ELF-1 (cell line): ENCODE measurements around the gene FAM98B.

Experiments used
- DNase-seq: peaks from one replicate; pipeline ENCODE4 v3.0.0-alpha.2; 2016; ENCODE audit warnings: low read depth, low spot score

Gene FAM98B

GRCh38 chr15:38461066-38461833, 7.3 kb downstream of the FAM98B start:
- DNase-seq = no peak

DNA sequence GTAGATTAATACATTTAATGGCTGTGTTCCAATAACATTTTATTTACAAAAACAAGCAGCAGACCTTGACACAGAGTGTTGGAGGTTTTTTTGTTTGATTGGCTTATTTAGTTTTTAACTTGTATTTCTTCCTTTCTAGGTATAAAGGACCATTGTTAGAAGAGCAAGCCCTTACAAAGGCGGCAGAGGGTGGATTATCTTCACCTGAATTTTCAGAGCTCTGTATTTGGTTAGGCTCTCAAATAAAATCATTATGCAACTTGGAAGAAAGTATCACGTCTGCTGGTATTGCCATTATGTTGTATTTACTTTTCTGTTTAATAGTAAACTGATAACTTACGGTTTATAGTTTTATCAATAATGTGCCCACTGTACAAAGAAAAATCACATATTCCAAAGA, 10.0 kb downstream of the FAM98B start:
- no peak for DNase-seq

- no peak for DNase-seq
Measured at GRCh38 chr15:38464675-38465074, 10.7 kb downstream of the FAM98B start.

- DNase-seq = no peak
Measured at GRCh38 chr15:38470816-38471215, 16.9 kb downstream of the FAM98B start.

- DNase-seq = no peak
Measured at GRCh38 chr15:38471974-38472373, 18.0 kb downstream of the FAM98B start.

GRCh38 chr15:38474155-38474757, 20.3 kb downstream of the FAM98B start:
- DNase-seq = peak; percentile 25

DNA sequence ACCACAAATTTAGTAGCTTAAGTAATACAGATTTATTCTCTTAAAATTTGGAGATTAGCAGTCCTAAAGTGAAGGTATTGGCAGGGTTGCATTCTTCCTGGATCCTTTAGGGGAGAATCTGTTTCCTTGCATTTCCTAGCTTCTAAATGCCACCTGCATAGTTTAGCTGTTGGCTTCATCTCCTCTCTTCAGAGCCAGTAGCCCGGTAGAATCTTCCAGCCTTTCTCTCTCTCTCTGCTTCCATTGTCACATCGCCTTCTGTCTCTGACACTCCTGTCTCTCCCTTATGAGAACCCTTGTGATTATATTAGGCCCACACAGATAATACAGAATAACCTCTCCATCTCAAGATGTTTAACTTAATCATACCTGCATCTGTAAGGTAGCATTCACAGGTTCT, 21.4 kb downstream of the FAM98B start:
- DNase-seq = no peak

DNA sequence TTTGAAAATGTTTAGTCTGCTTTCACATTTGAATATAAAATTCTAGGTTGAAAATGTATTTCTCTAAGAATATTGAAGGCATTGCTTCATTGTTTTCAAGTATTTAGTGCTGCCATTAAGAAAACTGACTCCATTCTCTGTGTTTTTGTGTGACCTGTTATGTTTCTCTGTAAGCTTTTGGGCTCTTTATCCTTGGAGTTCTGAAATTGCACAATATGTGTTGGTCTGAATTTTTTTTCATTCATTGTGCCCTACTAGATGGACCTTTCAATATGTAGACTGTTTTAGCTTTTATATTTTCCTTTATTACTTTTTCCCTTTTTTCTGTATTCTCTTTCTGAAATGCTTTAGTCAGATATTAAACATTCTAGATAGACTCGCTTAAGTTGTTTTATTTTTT, 22.2 kb downstream of the FAM98B start:
- no peak for DNase-seq

GRCh38 chr15:38477637-38478036, 23.7 kb downstream of the FAM98B start:
- no peak for DNase-seq

DNA sequence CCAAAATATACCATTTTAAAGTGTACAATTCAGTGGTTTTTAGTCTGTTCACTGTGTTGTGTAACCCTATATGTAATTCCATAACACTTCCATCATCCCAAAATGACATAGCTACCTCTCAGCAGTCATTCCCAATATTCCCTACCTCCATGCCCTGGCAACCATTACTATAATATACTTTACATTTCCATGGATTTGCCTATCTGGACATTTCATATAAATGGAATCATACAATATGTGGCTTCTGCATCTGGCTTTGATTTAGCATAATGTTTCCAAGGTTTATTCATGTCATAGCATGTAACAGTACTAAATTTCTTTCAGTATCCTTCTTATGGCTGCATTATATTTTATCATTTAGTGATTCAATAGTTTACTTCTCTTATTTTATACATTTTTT, 25.3 kb downstream of the FAM98B start:
- no peak for DNase-seq

DNA sequence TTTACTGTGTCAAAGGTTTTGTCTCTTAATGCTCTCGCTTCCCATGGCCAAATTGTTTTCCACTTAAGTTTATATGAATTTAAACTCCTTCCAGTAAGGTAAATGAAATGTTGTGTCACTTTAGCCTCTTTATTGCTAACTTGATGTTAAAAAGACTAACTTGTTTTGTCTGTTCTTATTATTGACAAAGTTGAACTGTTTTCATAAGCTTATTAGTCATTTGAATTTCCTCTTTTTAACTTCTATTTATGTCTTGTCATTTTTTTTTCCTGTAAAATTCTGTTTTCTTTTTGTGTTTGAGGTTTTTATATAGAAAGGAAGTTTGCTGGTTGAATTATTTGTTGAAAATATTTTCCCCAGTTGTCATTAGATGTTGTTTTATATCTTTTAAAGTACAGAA, 25.8 kb downstream of the FAM98B start:
- DNase-seq = no peak

DNA sequence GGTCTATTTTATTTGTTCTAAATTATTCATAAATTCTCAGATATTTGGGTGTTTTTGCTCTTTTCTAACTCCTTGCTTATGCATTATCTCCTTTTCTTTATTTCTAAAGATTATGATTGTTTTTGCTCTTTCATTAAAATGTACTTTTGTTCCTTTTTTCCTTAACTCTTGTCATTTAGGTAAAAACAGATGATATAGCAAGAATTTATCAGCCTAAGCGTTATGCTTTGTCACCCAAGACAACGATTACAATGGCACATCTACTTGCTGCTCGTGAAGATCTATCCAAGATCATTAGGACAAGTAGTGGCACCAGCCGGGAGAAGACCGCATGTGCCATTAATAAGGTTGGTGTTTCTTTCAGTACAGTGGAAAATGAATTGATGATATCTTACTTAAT, 27.2 kb downstream of the FAM98B start:
- DNase-seq = no peak

DNA sequence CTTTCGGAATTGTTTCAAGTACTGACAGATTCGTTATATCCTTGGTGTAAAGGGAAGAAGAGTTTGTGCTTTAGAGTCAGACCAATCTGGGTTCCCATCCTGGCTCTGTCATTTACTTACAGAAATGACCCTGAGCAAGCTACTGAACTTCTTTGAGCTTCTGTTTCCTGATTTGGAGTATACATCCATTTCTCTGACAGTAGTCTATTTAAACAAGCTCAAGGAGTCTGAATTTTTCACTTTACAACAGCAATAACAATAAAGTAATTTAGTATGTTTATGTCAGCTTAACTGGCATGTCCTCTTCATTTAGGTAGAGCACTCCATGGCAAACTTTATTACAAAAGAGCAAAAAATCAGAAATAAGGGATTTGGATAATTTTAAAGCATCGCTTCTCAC, 27.8 kb downstream of the FAM98B start:
- DNase-seq = no peak

- no peak for DNase-seq
Measured at GRCh38 chr15:38482572-38482971, 28.6 kb downstream of the FAM98B start.

GRCh38 chr15:38486936-38487335, 33.0 kb downstream of the FAM98B start:
- DNase-seq = no peak

GRCh38 chr15:38487378-38487777, 33.5 kb downstream of the FAM98B start:
- DNase-seq = no peak

GRCh38 chr15:38490242-38490922, 36.5 kb downstream of the FAM98B start:
- DNase-seq = no peak

- DNase-seq = no peak
Measured at GRCh38 chr15:38496151-38496550, 42.2 kb downstream of the FAM98B start.

DNA sequence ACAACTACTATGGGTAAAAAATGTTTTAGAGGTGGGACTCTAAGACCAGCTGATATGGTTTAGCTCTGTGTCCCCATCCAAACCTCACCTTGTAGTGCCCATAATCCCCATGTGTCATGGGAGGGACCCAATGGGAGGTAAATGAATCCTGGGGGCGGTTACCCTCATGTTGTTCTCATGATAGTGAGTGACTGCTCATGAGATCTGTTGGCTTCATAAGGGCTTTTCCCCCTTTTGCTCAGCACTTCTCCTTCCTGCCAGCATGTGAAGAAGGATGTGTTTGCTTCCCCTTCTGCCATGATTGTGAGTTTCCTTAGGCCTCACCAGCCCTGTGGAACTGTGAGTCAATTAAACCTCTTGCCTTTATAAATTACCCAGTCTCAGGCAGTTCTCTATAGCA, 45.7 kb downstream of the FAM98B start:
- no peak for DNase-seq

GRCh38 chr15:38503496-38503895, 49.6 kb downstream of the FAM98B start:
- no peak for DNase-seq

GRCh38 chr15:38504680-38505467, 50.9 kb downstream of the FAM98B start:
- DNase-seq = no peak

- no peak for DNase-seq
Measured at GRCh38 chr15:38506997-38507396, 53.1 kb downstream of the FAM98B start.
